NCI-H345 treated with DMSO at 0.1 percent for 48 hours (cell line): ENCODE results near the gene EWSR1.
"Not testable (repeated sequence)": the region's sequence is repeated elsewhere in the genome, so short reads cannot be mapped to it uniquely, and the experiment has no call there.

Experiments used
- DNase-seq: peaks from one replicate; lab custom pipeline; 2025; ENCODE audit not compliant: unreplicated experiment; lab: John Stamatoyannopoulos, UW

EWSR1 gene, protein sequence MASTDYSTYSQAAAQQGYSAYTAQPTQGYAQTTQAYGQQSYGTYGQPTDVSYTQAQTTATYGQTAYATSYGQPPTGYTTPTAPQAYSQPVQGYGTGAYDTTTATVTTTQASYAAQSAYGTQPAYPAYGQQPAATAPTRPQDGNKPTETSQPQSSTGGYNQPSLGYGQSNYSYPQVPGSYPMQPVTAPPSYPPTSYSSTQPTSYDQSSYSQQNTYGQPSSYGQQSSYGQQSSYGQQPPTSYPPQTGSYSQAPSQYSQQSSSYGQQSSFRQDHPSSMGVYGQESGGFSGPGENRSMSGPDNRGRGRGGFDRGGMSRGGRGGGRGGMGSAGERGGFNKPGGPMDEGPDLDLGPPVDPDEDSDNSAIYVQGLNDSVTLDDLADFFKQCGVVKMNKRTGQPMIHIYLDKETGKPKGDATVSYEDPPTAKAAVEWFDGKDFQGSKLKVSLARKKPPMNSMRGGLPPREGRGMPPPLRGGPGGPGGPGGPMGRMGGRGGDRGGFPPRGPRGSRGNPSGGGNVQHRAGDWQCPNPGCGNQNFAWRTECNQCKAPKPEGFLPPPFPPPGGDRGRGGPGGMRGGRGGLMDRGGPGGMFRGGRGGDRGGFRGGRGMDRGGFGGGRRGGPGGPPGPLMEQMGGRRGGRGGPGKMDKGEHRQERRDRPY

DNA sequence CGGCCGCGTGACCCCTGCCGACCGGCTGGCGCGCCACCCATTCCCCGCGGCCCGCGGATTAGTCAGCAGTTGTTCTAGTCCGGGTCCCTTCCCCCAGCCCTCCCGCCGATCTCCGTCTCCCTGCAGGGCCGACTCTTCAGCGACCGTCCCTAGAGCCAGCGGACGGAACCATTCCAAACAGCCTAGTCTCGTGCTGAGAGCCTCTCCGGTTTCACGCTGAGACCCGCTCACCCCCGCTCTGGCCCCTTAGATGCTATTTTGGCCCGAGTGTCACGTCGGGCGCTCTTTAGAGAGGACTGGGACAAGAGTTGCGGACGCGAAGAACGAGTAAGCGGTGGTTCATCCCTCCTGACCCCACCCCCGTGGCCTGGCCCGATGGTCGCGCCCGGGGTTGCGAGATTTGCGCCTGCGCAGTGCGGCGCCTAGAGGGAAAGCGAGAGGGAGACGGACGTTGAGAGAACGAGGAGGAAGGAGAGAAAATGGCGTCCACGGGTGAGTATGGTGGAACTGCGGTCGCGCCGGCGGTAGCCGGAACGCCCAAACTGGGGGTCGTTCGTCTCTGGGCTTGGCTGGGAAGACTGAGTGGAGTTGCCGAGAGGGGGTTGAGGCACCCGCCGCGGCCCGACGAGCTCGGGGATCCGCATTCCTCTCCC lies at the start of gene EWSR1, which contains the start of gene RHBDD3:
Gene EWSR1, plus strand, starts transcription at position 411 of the 653 bp plus-strand sequence. Its CDS starts 69 bp downstream, at position 480.
Gene RHBDD3, minus strand, starts transcription at position 124 of the 653 bp plus-strand sequence. CDS start 2,355 bp downstream, outside the sequence.
- peak; percentile 74 for DNase-seq

- no peak for DNase-seq
Measured at GRCh38 chr22:29218758-29219408, 49.2 kb upstream of the EWSR1 start.

DNA sequence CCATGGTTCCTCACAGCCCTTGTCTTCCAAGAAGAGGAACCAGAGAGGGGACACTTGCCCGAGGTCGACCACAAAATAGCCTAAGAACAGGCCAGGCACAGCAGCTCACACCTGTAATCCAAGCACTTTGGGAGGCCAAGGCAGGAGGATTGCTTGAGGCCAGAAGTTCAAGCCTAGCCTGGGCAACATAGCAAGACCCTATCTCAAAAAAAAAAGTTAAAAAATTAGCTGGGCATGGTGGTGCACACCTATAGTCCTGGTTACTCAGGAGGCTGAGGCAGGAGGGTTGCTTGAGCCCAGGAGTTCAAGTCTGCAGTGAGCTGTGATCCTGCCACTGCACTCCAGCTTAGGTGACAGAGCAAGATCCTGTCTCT lies 48.7 kb upstream of the EWSR1 start:
- DNase-seq, result not testable (repeated sequence)

GRCh38 chr22:29219881-29220670 lies 48.0 kb upstream of the EWSR1 start:
- no peak for DNase-seq

DNA sequence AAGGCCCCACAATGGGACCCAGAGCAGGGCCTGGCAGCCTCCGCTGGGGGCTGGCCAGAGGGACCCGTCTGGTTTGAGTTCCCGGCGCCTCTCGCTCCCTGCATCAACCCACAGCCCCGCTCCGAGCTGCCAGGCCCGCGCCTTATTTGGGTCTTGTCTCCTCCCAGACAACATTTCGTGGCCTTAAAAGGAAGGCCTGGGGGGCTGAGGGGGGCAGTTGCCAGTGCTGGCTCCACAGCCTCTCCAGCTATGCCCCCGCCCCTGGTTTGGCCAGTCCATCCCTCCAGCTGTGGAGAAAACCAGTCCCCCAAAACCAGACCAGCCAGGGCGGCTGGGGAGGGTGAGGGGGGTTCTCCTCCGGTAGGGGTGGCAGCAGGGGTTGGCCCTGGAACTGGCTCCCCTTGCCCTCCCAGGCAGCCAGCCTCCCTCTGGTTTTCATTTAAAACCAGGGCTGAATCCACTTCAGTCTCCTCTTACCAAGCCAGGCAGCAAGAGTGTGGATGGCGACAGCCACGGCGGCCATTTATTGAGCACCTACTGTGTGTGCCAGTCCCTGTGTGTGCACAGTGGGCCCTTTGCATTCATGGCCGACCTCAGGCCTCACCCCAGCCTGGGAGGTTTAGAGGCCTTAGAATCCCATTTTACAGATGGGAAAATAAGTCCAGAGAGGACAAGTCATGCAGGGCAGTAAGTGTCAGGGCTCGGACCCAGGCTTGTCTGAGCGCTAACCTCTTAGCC lies 43.8 kb upstream of the EWSR1 start:
- no peak for DNase-seq

GRCh38 chr22:29224859-29225410 lies 43.1 kb upstream of the EWSR1 start:
- no peak for DNase-seq

- DNase-seq, result no peak
Measured at GRCh38 chr22:29225422-29226090, 42.5 kb upstream of the EWSR1 start.

DNA sequence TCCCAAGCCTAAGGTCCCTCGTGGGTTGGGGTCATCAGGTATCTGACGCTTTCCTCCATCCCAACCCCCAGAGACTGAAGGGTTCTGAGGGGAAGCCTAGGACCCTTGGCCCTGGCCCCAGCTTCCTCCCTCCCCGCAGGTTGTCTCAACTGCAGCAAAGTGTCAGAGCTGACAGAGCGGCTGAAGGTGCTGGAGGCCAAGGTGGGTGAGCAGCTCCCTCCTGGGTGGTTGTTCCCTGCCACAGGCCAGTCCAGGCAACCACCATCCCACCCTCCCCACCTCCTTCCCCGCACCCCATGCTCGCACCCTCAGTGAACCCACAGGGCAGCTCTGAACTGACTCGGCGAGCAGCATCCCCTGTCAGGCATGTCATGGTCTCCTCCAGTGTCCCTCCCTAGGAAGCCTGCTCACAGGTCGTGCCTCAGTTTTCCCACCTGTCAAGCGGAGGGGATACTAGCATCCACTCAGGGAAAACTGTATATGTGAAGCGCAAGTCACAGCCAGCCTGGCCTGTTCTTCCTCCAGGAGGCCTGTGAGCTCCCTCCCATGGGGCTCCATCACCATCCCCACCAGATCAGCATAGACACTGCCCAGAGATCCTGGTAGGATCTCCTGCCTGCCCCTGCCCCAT lies 41.6 kb upstream of the EWSR1 start:
- no peak for DNase-seq

- DNase-seq, result no peak
Measured at GRCh38 chr22:29230972-29231875, 36.8 kb upstream of the EWSR1 start.

- no peak for DNase-seq
Measured at GRCh38 chr22:29231971-29232959, 35.8 kb upstream of the EWSR1 start.

DNA sequence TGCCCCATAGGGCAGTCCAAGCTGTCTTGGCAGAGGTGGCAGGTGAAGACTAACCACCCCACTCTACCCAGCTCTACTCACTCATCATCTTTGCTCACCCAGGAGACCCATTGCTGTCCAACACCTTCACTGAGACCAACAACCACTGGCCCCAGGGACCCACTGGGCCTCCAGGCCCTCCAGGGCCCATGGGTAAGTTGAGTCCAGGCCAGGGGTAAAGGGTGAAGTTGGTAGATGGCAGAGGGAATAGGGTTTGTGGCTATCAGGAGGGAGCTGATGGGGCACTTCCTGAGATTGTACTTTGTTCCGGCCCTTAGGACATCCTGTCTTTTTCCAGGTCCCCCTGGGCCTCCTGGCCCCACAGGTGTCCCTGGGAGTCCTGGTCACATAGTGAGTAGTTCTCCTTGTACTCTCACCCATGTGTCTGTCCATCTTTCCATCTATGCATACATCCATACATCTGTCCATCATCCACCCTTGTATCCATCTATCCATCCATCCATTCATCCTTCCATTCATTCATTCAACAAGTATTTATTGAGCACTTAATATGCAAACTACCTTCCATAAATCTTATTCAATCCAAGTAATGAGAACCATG lies 34.7 kb upstream of the EWSR1 start:
- no peak for DNase-seq

DNA sequence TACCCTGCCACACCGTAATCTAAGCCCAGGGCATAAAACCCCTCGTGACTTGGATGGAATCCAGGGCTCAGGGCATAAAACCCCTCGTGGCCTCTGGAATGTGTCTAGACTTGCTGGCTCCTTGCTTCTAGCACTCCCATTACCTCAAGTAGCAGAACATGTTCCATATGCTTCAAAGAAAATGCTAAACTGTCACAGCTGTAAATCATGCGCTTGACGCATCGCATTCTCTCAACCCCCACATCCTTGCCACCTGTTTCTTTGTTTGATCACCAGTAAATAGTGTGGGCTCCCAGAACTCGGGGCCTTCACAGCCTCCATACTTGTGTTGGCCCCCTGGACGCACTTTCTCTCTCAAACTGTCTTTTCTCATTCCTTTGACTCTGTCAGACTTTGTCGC lies 27.6 kb upstream of the EWSR1 start:
- not testable (repeated sequence) for DNase-seq

DNA sequence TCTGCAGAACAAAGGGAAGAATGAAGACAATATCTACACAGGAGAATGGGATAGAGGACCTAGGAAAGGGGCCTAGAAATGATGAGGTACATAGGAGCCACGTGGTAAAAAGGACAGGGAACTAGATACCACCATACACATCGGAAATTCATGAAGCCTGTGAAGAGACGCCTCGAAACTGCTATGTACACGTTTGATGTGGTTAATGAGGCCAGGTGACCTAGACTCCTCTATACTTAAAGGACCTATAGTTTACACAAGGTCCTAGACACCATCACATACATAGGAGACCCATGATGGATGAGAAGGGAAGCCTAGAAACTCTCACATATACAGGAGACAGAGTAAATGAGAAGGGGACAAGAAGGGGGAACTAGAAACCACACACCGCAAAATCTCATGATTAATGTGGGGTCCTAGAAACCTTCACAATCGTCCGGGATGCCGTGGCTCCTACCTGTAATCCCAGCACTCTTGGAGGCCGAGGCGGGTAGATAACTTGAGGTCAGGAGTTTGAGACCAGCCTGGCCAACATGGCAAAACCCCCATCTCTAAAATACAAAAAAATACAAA lies 24.1 kb upstream of the EWSR1 start:
- no peak for DNase-seq

GRCh38 chr22:29244785-29245625 lies 23.1 kb upstream of the EWSR1 start:
- DNase-seq, result no peak
